AG04450 (cell line): ENCODE data around the gene ZNF76. TPM values are rescaled to one million over a fixed set of nuclear protein-coding genes. Genes with fewer than 3 reads are reported as not detected.

ENCODE experiments used
- CTCF ChIA-PET: fragments of 300-600, 350-600 bp; formaldehyde crosslinking; extraction: SDS; loops from one replicate; lab custom pipeline; 2022; ENCODE audit warnings: antibody characterized with exemption, inconsistent platforms; lab: Charles Lee
- POLR2A ChIA-PET: fragments of 350-600 bp; formaldehyde crosslinking; extraction: SDS; loops from one replicate; lab custom pipeline; 2021; ENCODE audit warnings: antibody characterized with exemption, inconsistent platforms; lab: Yijun Ruan, JAX
- DNase-seq: peaks from one replicate; pipeline ENCODE4 v3.0.0-alpha.2; 2011; ENCODE audit warnings: low read depth, low spot score
- H3K27ac ChIP-seq: one replicate; pipeline ENCODE4 v1.5.1; 2012; ENCODE audit warnings: low read depth, low read length, control low read depth
- H3K27me3 ChIP-seq: one replicate; pipeline ENCODE4 v1.6.0; 2012; ENCODE audit warnings: low read length; ENCODE audit not compliant: control insufficient read depth, insufficient read depth
- H3K4me3 ChIP-seq: 2 replicates; pipeline ENCODE4 v1.5.1; 2011; ENCODE audit warnings: mild to moderate bottlenecking, low read depth, low read length, control low read depth
- H3K9me3 ChIP-seq: 2 replicates; pipeline ENCODE4 v1.5.1; 2012; ENCODE audit warnings: low read length; ENCODE audit not compliant: control insufficient read depth, insufficient read depth
- CTCF ChIP-seq: IDR thresholded peaks from 2 replicates; pipeline ENCODE4 v1.5.1; 2011; ENCODE audit warnings: low read depth, low read length, control low read depth, inconsistent platforms
- polyA plus RNA-seq: library from polyadenylated mRNA; depleted of rRNA; stranded (reverse); fragments of >200 nt; gene quantifications from 2 replicates; pipeline ENCODE4 v1.2.3, GENCODE V29; 2011

The ZNF76 gene
- polyA plus RNA-seq, 1 experiment: 10.2 TPM

DNA sequence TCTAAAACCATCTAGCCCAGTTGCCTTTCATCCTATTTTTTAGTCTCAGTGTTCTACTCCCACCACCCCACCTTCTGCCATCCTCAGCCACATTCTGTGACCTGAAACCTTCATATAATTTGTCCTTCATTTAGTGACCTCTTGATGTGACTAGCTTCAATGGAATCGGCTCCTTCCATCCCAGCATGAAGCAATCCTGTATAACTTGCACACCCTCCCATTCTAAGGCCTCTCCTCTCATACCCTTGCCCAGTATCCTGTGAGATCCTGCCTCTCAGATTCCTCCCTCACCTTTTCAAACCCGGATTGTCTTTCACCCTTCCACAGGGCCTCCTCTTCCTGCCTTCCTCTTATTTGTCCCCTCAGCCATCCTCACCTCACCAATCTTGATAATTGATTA, 3.1 kb downstream of the ZNF76 start:
- no peaks in the 10 kb centered on the region for H3K27me3 ChIP-seq
- H3K4me3 ChIP-seq: no peak overlapping the region
- DNase-seq: no peak
- no peak for TF ChIP-seq CTCF
- POLR2A ChIA-PET: no interaction called here
- H3K9me3 ChIP-seq: no peaks in the 10 kb centered on the region
- CTCF ChIA-PET: no interaction called here
- no peak overlapping the region for H3K27ac ChIP-seq

GRCh38 chr6:35264550-35265274, 5.2 kb downstream of the ZNF76 start:
- TF ChIP-seq CTCF: no peak
- Histone ChIP-seq H3K9me3 (no peaks in the 10 kb centered on the region), H3K27ac (no peak overlapping the region), H3K4me3 (no peak overlapping the region), H3K27me3 (no peaks in the 10 kb centered on the region)
- ChIA-PET POLR2A (no interaction called here), CTCF (interaction anchor here (0.6 to 0.8 kb wide), 2 partner anchors 9 to 151 kb away, joined by 3 read pairs; no protein-coding TSS in a partner anchor)
- no peak for DNase-seq

GRCh38 chr6:35265523-35265922, 6.0 kb downstream of the ZNF76 start:
- ChIA-PET POLR2A (no interaction called here), CTCF (no interaction called here)
- no peak overlapping the region for H3K4me3 ChIP-seq
- H3K27me3 ChIP-seq: no peaks in the 10 kb centered on the region
- H3K9me3 ChIP-seq: no peaks in the 10 kb centered on the region
- no peak for DNase-seq
- TF ChIP-seq CTCF: no peak
- H3K27ac ChIP-seq: no peak overlapping the region

- DNase-seq: no peak
- H3K9me3 ChIP-seq: no peaks in the 10 kb centered on the region
- ChIA-PET CTCF (interaction anchor here (1.5 kb wide), 1 partner anchor 27 kb away, joined by 3 read pairs; no protein-coding TSS in a partner anchor), POLR2A (interaction anchor here (1.0 kb wide), 1 partner anchor 9 kb away, joined by 3 read pairs; no protein-coding TSS in a partner anchor)
- H3K27ac ChIP-seq: no peak overlapping the region
- no peaks in the 10 kb centered on the region for H3K27me3 ChIP-seq
- H3K4me3 ChIP-seq: no peak overlapping the region
- no peak for TF ChIP-seq CTCF
Observed at GRCh38 chr6:35267446-35267845, 7.9 kb downstream of the ZNF76 start.

DNA sequence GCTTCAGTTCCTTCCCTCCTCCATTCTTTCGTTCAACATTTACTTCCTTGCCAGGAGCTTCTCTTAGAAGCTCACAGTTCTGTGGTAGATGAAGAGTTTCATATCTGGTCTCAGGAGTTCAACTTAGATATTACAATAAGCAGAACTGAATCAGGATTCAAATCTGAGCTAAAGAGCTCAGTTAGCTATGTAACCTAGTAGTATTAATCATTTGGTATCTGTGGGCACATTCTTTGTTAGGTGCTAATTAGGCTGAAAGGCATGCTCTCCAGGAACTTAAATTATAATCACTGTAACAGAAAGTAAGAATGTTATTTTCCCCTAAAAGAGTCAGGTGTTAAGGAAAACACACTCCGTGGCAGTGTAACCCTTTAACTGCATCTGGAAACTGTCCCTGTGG, 8.4 kb downstream of the ZNF76 start:
- ChIA-PET POLR2A (interaction anchor here (1.0 kb wide), 1 partner anchor 9 kb away, joined by 3 read pairs; no protein-coding TSS in a partner anchor), CTCF (interaction anchor here (0.7 to 1.5 kb wide), 2 partner anchors 27 to 499 kb away, joined by 3 read pairs; no protein-coding TSS in a partner anchor)
- Histone ChIP-seq H3K4me3 (no peak overlapping the region), H3K9me3 (no peaks in the 10 kb centered on the region), H3K27me3 (no peaks in the 10 kb centered on the region), H3K27ac (no peak overlapping the region)
- TF ChIP-seq CTCF: no peak
- no peak for DNase-seq
